ENCODE data around the gene SPINT2. TPM values are rescaled to one million over a fixed set of nuclear protein-coding genes. Genes with fewer than 3 reads are reported as not detected.

SPINT2 gene
- total and polyA plus RNA-seq, 2 of the 13 experiments (the other 11 are each of a cell fraction or from before 2014, with no cell fraction given), result 0.31 to 0.77 TPM

DNA sequence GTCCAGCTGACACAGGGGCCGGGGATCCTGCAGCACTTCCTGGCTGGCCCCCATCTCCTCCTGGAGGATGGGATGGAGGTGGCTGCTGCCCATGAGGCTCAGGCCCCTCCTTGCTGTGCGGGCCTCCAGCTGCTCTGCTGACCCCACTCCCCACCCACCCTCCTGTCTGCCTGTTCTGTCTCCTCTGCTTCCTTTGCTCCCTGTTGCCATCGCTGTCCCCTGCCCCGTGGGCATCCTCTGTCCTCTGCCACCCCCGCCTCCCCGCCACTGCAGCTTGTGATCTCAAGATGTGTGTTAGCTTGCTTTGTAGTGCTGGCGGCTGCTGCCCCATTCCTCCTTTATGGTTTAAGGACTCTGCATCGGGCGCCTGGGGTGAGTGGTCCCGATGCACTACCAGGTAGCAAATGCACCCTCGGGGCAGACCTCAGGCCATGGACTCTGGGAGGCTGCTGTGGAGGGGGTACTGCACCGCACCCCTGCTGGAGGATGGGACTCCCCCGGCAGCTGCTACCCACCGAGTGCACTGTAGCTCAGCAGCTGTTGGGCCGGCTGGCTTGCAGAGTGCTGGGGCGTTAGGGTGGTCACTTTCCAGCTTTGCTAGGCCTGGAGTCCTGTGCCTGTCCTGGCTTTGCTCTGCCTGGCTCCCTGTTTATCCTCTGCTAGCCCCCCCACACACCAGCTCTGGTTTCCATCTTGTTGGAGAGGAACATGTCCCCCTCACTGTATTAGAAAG is 23.9 kb downstream of the SPINT2 start (continued):
- TF ChIP-seq, protein P1, sequence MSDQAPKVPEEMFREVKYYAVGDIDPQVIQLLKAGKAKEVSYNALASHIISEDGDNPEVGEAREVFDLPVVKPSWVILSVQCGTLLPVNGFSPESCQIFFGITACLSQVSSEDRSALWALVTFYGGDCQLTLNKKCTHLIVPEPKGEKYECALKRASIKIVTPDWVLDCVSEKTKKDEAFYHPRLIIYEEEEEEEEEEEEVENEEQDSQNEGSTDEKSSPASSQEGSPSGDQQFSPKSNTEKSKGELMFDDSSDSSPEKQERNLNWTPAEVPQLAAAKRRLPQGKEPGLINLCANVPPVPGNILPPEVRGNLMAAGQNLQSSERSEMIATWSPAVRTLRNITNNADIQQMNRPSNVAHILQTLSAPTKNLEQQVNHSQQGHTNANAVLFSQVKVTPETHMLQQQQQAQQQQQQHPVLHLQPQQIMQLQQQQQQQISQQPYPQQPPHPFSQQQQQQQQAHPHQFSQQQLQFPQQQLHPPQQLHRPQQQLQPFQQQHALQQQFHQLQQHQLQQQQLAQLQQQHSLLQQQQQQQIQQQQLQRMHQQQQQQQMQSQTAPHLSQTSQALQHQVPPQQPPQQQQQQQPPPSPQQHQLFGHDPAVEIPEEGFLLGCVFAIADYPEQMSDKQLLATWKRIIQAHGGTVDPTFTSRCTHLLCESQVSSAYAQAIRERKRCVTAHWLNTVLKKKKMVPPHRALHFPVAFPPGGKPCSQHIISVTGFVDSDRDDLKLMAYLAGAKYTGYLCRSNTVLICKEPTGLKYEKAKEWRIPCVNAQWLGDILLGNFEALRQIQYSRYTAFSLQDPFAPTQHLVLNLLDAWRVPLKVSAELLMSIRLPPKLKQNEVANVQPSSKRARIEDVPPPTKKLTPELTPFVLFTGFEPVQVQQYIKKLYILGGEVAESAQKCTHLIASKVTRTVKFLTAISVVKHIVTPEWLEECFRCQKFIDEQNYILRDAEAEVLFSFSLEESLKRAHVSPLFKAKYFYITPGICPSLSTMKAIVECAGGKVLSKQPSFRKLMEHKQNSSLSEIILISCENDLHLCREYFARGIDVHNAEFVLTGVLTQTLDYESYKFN (CRISPR knock-in tag; conservative IDR thresholded peaks at IDR 0.05), result no peak
- no peak for TF ChIP-seq SRF (IDR thresholded peaks at IDR 0.05; ENCODE audit: low read depth, low read length)
- TF ChIP-seq ZNF777 (CRISPR knock-in tag; IDR thresholded peaks at IDR 0.05), result no peak
- no peak for TF ChIP-seq SP140L (CRISPR knock-in tag; IDR thresholded peaks at IDR 0.05; ENCODE audit: borderline replicate concordance)
- TF ChIP-seq, protein P2, sequence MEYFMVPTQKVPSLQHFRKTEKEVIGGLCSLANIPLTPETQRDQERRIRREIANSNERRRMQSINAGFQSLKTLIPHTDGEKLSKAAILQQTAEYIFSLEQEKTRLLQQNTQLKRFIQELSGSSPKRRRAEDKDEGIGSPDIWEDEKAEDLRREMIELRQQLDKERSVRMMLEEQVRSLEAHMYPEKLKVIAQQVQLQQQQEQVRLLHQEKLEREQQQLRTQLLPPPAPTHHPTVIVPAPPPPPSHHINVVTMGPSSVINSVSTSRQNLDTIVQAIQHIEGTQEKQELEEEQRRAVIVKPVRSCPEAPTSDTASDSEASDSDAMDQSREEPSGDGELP (IDR thresholded peaks at IDR 0.05; ENCODE audit: borderline replicate concordance, low read depth), result no peak
- no peak for TF ChIP-seq PLRG1 (conservative IDR thresholded peaks at IDR 0.05)
- TF ChIP-seq RFX3 (CRISPR knock-in tag; IDR thresholded peaks at IDR 0.05), result no peak

DNA sequence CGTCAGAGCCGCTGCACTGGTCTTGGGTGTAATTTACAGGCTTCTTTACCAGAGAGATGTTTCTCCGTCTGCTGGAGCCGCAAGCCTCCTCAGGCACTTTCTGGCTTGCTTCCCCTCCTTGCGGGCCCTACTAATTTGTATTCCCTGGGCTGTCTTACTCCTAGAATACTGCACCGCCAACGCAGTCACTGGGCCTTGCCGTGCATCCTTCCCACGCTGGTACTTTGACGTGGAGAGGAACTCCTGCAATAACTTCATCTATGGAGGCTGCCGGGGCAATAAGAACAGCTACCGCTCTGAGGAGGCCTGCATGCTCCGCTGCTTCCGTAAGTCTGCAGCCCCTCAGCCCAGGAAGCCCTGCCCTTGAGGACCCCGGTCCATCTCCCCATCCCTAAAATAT is 25.6 kb downstream of the SPINT2 start:
- FAIRE-seq (no peak), DNase-seq (ENCODE audit: low spot score) (no peak), ATAC-seq (no peak)
- 85% methylated on average over 15 of the region's 15 CpGs for WGBS (ENCODE audit: low lambda C conversion rate)
- POLR2A ChIA-PET, result no interaction called here
- Histone ChIP-seq H3K79me2 (ENCODE audit: insufficient read depth, low read length) (no peaks in the 10 kb centered on the region), H3K9me3 (ENCODE audit: low read length) (no peaks in the 10 kb centered on the region), H3K9ac (ENCODE audit: insufficient read depth, low read depth, low read length) (no peak overlapping the region), H3K4me1 (ENCODE audit: insufficient read depth, low read length) (0 out of 2 replicates have a peak, but pooled peaks cover 5% of the 10 kb centered on the region), H4K20me1 (ENCODE audit: insufficient read depth, low read length) (no peaks in the 10 kb centered on the region), H3K27me3 (ENCODE audit: control insufficient read depth in 1 of 2, insufficient read depth in 2 of 2, low read length in 2 of 2) (peaks cover 3 to 30% of the 10 kb centered on the region in 2 experiments), H3K4me3 (replicated peaks in 1 of 3; ENCODE audit: insufficient read depth in 1 of 3, low read depth in 2 of 3, low read length in 3 of 3) (no peak overlapping the region), H3K36me3 (replicated peaks in 1 of 2; ENCODE audit: control insufficient read depth in 1 of 2, insufficient read depth in 2 of 2, low read length in 2 of 2) (no peaks in the 10 kb centered on the region), H3K27ac (ENCODE audit: extremely low read length, insufficient read depth, low read length) (no peak overlapping the region), H2AFZ (ENCODE audit: low read length) (no peak overlapping the region), H3K4me2 (ENCODE audit: low read depth, low read length) (no peak overlapping the region)
- intact Hi-C loops (cut with micrococcal nuclease; ENCODE audit: unreplicated experiment), result no loop called here
- no TSS peak for BruUV-seq (replicated peaks)
- in situ Hi-C loops (cut with HindIII; ENCODE audit: extremely low pct_ligation_motif_present, low pct_unique_long_range_greater_than_20kb), result no loop called here
- CTCF ChIA-PET (ENCODE audit: low intra/inter-chr PET ratio, low total read pairs), result no interaction called here
- TF ChIP-seq, protein P3, sequence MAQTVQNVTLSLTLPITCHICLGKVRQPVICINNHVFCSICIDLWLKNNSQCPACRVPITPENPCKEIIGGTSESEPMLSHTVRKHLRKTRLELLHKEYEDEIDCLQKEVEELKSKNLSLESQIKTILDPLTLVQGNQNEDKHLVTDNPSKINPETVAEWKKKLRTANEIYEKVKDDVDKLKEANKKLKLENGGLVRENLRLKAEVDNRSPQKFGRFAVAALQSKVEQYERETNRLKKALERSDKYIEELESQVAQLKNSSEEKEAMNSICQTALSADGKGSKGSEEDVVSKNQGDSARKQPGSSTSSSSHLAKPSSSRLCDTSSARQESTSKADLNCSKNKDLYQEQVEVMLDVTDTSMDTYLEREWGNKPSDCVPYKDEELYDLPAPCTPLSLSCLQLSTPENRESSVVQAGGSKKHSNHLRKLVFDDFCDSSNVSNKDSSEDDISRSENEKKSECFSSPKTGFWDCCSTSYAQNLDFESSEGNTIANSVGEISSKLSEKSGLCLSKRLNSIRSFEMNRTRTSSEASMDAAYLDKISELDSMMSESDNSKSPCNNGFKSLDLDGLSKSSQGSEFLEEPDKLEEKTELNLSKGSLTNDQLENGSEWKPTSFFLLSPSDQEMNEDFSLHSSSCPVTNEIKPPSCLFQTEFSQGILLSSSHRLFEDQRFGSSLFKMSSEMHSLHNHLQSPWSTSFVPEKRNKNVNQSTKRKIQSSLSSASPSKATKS (CRISPR knock-in tag; IDR thresholded peaks at IDR 0.05), result no peak
- TF ChIP-seq, protein P4, sequence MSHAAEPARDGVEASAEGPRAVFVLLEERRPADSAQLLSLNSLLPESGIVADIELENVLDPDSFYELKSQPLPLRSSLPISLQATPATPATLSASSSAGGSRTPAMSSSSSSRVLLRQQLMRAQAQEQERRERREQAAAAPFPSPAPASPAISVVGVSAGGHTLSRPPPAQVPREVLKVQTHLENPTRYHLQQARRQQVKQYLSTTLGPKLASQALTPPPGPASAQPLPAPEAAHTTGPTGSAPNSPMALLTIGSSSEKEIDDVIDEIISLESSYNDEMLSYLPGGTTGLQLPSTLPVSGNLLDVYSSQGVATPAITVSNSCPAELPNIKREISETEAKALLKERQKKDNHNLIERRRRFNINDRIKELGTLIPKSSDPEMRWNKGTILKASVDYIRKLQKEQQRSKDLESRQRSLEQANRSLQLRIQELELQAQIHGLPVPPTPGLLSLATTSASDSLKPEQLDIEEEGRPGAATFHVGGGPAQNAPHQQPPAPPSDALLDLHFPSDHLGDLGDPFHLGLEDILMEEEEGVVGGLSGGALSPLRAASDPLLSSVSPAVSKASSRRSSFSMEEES (CRISPR knock-in tag; IDR thresholded peaks at IDR 0.05), result no peak
- TF ChIP-seq ZNF543 (CRISPR knock-in tag; IDR thresholded peaks at IDR 0.05) (no peak), KAT2B (IDR thresholded peaks at IDR 0.05; ENCODE audit: borderline replicate concordance, low read depth, low read length) (no peak)
